GM12874 (cell line): ENCODE results near the gene PIEZO2.

Experiments
- TF ChIP-seq, protein P1 (sequence below): IDR thresholded peaks from 2 replicates; pipeline ENCODE4 v1.5.1; 2011; ENCODE audit warnings: low read depth, mild to moderate bottlenecking, control low read depth, low read length, moderate library complexity; ENCODE audit not compliant: insufficient read depth

Gene PIEZO2

DNA sequence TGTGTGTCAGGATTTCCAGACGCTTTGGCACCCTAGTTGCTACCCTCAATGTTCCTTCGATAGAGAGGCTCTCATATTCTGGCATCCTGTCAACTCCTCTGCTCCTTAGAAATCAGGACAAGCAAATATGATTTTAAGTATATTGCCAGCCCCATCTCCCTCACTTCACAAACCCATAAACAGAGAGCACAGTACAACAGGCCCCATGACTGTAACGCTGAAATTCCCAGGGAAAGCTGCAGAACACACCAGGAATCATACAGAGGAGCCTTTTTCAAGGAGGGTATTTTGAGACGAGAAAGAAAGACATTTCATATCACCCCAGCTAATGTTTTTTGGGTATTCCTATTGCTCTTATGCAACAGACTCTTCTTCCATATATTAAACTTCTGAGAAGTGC, 460.6 kb downstream of the PIEZO2 start:
- TF ChIP-seq, protein P1, sequence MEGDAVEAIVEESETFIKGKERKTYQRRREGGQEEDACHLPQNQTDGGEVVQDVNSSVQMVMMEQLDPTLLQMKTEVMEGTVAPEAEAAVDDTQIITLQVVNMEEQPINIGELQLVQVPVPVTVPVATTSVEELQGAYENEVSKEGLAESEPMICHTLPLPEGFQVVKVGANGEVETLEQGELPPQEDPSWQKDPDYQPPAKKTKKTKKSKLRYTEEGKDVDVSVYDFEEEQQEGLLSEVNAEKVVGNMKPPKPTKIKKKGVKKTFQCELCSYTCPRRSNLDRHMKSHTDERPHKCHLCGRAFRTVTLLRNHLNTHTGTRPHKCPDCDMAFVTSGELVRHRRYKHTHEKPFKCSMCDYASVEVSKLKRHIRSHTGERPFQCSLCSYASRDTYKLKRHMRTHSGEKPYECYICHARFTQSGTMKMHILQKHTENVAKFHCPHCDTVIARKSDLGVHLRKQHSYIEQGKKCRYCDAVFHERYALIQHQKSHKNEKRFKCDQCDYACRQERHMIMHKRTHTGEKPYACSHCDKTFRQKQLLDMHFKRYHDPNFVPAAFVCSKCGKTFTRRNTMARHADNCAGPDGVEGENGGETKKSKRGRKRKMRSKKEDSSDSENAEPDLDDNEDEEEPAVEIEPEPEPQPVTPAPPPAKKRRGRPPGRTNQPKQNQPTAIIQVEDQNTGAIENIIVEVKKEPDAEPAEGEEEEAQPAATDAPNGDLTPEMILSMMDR = no peak

DNA sequence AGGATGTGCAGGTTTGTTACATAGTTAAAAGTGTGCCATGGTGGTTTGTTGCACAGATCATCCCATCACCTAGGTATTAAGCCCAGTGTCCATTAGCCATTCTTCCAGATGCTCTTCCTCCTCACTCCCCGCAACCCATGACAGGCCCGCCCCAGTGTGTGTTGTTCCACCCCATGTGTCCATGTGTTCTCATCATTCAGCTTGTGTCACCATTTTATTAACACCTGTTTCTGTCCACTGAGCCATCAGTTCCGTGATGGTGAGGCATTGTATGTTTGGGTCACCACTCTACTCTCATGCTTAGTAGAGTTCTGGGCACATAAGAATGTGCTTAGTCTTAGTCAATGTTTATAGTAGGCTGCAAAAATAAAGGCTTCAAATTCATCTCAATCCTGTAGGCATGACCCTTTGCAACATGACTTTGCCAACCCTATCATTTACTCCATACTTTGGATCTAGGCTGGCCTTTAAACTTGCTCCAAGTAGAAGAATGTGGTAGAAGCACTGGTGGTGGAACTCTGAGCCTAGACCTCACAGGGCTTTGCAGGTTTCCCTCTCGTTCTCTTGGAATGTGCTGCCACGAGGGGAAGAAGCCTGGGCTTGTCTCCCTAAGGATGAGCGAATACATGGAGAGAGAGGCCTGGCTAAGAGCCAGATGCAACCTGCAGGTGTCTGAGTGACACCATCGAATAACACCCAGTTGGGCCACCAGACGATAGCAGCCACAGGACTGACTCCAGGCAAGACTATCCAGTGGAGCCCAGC, 462.0 kb downstream of the PIEZO2 start:
- TF ChIP-seq, protein P1 = no peak

DNA sequence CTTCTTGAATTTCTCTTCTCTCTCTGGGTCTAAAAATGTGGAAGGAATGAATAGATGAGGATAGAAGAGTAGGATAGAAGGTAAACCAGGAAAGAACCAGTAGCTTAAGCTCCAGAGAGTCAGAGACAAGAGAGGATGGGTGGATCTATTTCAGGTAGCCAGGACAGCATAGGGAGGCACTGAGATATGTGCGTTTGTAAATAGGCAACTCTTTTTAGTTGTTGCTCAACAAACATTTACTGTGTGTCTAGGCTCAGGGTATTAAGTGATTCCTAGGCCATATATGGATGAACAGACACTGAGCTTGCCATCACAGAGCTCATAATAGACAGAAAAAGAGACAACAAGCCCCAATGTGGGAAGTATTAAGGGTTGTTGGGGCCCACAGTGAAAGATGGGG, 463.1 kb downstream of the PIEZO2 start:
- TF ChIP-seq, protein P1 = no peak

DNA sequence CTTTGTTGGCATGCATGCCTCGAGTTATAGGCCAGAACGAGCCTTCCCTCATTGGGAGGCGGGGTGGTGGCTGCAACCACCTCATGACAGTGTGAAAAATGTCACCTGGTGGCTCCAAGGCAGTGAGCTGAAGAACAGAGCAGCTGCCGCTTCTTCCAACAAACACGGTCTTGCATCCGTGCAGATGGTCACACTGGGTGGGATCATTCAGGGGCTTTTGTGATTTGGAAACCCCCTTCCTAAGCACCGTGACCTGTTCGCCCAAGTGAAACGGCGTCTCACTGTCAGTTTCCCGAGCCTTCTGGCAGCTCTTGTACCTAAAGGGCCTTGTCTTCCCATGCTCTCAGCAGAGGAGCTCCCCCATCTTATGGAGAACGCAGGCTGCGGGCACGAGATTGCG, 463.9 kb downstream of the PIEZO2 start:
- TF ChIP-seq, protein P1 = no peak

DNA sequence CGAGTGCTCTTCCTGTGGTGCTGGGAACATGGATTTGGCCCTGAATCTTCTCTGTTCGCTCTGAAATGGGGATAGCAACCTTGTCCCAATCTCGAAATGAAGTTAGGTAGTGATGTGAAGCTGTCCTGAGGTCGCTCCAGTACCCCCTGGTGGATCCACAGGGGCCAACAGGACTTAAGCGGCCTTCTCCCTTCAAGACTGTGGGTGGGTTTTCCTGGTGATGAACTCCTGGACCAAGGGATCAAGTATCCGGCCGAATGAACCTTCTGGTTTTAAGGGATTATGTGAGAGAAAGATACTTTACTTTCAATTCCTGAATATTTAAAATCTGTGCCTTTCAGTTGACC, 467.0 kb downstream of the PIEZO2 start:
- TF ChIP-seq, protein P1 = no peak

DNA sequence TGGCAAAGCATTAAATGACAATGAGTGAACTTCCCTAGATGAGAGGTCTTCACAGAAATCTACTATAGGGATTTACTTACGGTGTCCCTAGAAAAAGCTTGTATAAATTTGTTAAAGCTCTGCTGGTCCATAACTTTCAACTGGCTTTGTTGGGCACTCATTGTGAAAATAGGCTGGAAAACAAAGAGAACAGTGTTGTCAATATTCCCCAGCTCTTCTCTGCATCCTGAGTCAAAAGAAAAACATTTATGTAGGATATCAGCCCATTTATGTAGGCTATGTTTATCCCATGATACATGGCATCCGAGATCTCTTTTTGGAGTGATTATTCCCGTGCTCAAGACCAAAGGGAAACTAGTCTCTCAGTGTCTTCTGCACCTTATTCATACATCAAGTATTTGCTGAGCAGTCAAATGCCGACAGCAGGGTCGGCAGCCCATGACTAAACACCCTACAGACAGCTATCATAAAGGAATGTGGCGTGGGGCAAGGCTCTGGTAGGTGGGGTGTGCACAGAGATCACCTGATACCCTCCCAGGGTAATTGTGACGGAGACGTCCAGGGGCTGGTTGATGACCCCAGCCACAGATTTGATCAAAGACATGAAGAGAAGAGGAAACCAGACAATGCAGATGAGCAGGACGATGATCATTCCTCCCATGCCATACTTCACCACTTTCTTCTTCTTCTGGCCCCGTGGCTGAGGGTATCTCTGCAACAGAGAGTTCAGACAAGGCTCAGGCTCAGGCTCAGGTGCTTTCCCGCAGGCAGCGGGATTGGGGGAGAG, 467.6 kb downstream of the PIEZO2 start:
- TF ChIP-seq, protein P1 = no peak

DNA sequence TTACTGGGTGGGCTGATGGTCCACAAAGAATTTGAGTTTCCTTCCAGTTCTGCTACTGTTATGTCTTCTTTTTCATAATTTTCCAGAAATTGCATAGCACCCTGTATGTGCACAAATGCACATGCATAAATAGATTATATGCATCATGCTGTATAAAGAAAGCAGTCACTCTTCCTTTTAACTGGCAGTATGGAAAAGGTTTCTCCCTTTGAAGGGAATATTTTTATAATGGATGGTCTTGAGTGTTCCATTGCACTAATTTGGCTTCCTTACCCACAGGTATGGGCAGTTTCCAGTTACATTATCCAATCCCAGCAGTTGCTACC, 469.1 kb downstream of the PIEZO2 start:
- TF ChIP-seq, protein P1 = no peak
